ENCODE measurements around the gene NPTXR. TPM values are rescaled to one million over a fixed set of nuclear protein-coding genes. Genes with fewer than 3 reads are reported as not detected.

The NPTXR gene
- total and polyA plus RNA-seq, 10 of the 15 experiments (the other 5 are each of a cell fraction or from before 2014, with no cell fraction given): 0.02 to 0.38 (median 0.07) TPM; not detected in 2

DNA sequence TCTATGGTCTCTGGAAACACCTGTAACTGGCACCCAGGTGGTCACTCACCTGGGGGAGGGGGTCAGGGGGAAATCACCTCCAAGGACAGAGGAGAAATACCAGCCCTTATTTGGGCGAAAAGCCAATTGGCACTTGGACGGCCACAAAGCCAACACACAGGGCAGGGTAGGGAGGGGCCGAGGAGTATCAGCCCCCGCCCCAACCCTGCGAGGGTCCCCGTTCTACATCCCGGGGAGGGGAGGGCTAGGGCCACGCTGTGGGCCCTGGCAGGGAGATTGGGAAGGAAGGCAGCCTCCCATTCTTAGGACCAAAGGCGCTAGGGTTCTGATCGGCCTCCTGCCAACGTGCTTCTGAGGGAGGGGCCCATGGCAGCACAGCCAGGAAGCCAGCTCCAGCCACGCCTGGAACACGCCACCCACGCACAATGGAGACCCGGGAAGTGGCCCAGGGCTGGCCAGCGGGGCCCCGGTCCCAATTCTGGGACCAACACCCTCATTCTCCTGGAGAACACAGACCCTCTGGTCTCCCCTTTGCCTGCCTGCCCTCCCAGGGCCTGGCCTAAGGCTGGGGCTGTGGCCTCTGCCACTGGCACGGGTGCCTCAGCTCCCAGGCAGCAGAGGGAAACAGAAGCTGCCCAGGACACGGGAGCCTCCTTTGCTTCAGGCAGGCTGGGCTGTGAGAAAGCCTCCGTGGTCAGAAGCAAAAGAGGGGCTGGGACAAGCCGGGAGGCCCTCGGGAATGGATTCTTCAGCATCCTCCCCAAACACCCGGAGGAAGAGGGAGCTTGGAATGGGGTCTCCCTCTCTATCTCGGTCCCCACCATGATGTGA is 20.7 kb upstream of the NPTXR start:
- Histone ChIP-seq H2AFZ (ENCODE audit: control insufficient read depth, low read depth, low read length) (no peak overlapping the region), H3K27me3 (replicated peaks in 1 of 2; ENCODE audit: control insufficient read depth in 2 of 2, insufficient read depth in 2 of 2, low read length in 1 of 2) (no peaks in the 10 kb centered on the region), H3K9me3 (replicated peaks; ENCODE audit: control insufficient read depth, insufficient read depth, low read length) (no peaks in the 10 kb centered on the region), H3K27ac (ENCODE audit: control insufficient read depth, insufficient read depth) (no peak overlapping the region), H3K9ac (ENCODE audit: control insufficient read depth, insufficient read depth, low read length) (no peak overlapping the region), H4K20me1 (ENCODE audit: control insufficient read depth, insufficient read depth) (peaks cover 7% of the 10 kb centered on the region; the same call in 1 of the 2 replicates), H3K36me3 (ENCODE audit: control insufficient read depth in 2 of 2, insufficient read depth in 2 of 2, low read length in 1 of 2) (peaks cover 17 to 19% of the 10 kb centered on the region in 2 experiments), H3K4me1 (ENCODE audit: control insufficient read depth, insufficient read depth, low read length) (peaks cover 9% of the 10 kb centered on the region), H3K4me3 (no peak overlapping the region), H3K4me2 (ENCODE audit: control insufficient read depth, insufficient read depth) (no peak overlapping the region), H3K79me2 (ENCODE audit: control insufficient read depth, insufficient read depth, low read length) (peaks cover 9% of the 10 kb centered on the region)
- DNase-seq (ENCODE audit: low read depth, low spot score) (no peak), ATAC-seq (no peak), FAIRE-seq (no peak)
- no TSS peak for BruUV-seq (replicated peaks)
- TF ChIP-seq POLR2AphosphoS5 (IDR thresholded peaks at IDR 0.05; ENCODE audit: low read length) (peak; percentile 63; the same call in 1 of the 2 replicates), ZNF384 (IDR thresholded peaks at IDR 0.05; ENCODE audit: borderline replicate concordance, low read depth, low read length) (no peak), CBX5 (IDR thresholded peaks at IDR 0.05; ENCODE audit: low read depth) (no peak), SRF (IDR thresholded peaks at IDR 0.05; ENCODE audit: low read depth in 2 of 2, low read length in 2 of 2) (0 out of 4 replicates have a peak, but pooled peaks of 1 of the 2 experiments have one; percentile 34), ZSCAN29 (IDR thresholded peaks at IDR 0.05) (no peak)
- POLR2A ChIA-PET: no interaction called here
- RAD21 ChIA-PET (ENCODE audit: unreplicated experiment): no interaction called here
- WGBS (ENCODE audit: insufficient coverage, insufficient replicate concordance, low lambda C conversion rate, missing lambda C conversion rate): 83% methylated on average over 23 of the region's 24 CpGs
- CTCF ChIA-PET: interaction anchor here (1.8 kb wide), 1 partner anchor 95 kb away, joined by 6 read pairs; no protein-coding TSS in a partner anchor
- in situ Hi-C loops (cut with MboI): no loop called here
- intact Hi-C loops (cut with micrococcal nuclease; ENCODE audit: unreplicated experiment): no loop called here
- SMC1A ChIA-PET (ENCODE audit: uncharacterized antibody, unreplicated experiment): interaction anchor here (0.9 kb wide), 1 partner anchor 290 kb away, joined by 3 read pairs; no protein-coding TSS in a partner anchor

All from GM12878 (cell line).